ENCODE results near the gene NOBOX. TPM values are rescaled to one million over a fixed set of nuclear protein-coding genes. Genes with fewer than 3 reads are reported as not detected.

Gene NOBOX
- polyA plus RNA-seq, 1 donor (not counting 4 experiments of a cell fraction or from before 2014, with no cell fraction given): not detected

DNA sequence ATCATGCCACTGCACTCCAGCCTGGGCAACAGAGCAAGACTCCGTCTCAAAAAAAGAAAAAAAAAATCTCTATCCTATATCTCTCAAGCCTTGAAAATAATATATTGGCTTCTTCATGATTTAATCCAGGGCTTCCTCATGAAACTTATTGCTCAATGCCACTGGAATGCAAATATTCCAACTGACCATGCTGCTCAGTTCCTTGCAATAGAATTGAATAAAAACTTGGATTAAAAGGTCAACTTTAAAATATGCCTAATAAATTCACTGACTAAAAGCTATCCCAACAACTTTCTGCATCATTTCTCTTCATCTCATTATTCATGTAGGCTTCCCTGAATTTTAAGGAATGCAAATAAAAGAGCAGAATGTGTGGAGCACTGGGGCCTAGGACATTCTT is 42.1 kb upstream of the NOBOX start:
- Histone ChIP-seq H3K79me2 (ENCODE audit: control insufficient read depth, insufficient read depth, low read length) (no peaks in the 10 kb centered on the region), H3K4me3 (ENCODE audit: control insufficient read depth in 2 of 3, extremely low read depth in 1 of 3, insufficient read depth in 2 of 3, low read depth in 1 of 3, low read length in 3 of 3) (no peak overlapping the region), H4K20me1 (ENCODE audit: control insufficient read depth, extremely low read depth, insufficient read depth, low read length) (no peaks in the 10 kb centered on the region), H3K4me1 (ENCODE audit: control insufficient read depth, extremely low read depth, insufficient read depth, low read length) (no peaks in the 10 kb centered on the region), H3K9me3 (ENCODE audit: control insufficient read depth, low read depth, low read length) (no peaks in the 10 kb centered on the region), H3K9me1 (ENCODE audit: control insufficient read depth, extremely low read depth, insufficient read depth, low read length) (no peaks in the 10 kb centered on the region), H2AFZ (ENCODE audit: control insufficient read depth, low read length) (no peak overlapping the region), H3K27me3 (ENCODE audit: control insufficient read depth, extremely low read depth, insufficient read depth, low read length) (no peaks in the 10 kb centered on the region), H3K4me2 (ENCODE audit: control insufficient read depth, extremely low read depth, insufficient read depth, low read depth, low read length) (no peak overlapping the region), H3K27ac (ENCODE audit: control insufficient read depth, insufficient read depth, low read length) (no peak overlapping the region), H3K9ac (ENCODE audit: control insufficient read depth, extremely low read depth, insufficient read depth, low read length) (no peak overlapping the region), H3K36me3 (ENCODE audit: control insufficient read depth in 2 of 2, extremely low read depth in 1 of 2, insufficient read depth in 2 of 2, low read length in 2 of 2) (no peaks in the 10 kb centered on the region)
- dilution Hi-C loops (cut with MboI; ENCODE audit: extremely low pct_ligation_motif_present, low sequenced_read_pairs): no loop called here
- TF ChIP-seq, protein P1, sequence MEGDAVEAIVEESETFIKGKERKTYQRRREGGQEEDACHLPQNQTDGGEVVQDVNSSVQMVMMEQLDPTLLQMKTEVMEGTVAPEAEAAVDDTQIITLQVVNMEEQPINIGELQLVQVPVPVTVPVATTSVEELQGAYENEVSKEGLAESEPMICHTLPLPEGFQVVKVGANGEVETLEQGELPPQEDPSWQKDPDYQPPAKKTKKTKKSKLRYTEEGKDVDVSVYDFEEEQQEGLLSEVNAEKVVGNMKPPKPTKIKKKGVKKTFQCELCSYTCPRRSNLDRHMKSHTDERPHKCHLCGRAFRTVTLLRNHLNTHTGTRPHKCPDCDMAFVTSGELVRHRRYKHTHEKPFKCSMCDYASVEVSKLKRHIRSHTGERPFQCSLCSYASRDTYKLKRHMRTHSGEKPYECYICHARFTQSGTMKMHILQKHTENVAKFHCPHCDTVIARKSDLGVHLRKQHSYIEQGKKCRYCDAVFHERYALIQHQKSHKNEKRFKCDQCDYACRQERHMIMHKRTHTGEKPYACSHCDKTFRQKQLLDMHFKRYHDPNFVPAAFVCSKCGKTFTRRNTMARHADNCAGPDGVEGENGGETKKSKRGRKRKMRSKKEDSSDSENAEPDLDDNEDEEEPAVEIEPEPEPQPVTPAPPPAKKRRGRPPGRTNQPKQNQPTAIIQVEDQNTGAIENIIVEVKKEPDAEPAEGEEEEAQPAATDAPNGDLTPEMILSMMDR (optimal IDR thresholded peaks at IDR 0.05 in 1 of 3, IDR thresholded peaks at IDR 0.05 in 1 of 3, conservative IDR thresholded peaks at IDR 0.05 in 1 of 3; ENCODE audit: extremely low read depth in 1 of 3, insufficient read depth in 2 of 3, low read length in 3 of 3): no peak
- TF ChIP-seq EZH2 (IDR thresholded peaks at IDR 0.05; ENCODE audit: low read length): no peak
- FAIRE-seq (no peak), DNase-seq (ENCODE audit: low read depth, low spot score) (no peak)

DNA sequence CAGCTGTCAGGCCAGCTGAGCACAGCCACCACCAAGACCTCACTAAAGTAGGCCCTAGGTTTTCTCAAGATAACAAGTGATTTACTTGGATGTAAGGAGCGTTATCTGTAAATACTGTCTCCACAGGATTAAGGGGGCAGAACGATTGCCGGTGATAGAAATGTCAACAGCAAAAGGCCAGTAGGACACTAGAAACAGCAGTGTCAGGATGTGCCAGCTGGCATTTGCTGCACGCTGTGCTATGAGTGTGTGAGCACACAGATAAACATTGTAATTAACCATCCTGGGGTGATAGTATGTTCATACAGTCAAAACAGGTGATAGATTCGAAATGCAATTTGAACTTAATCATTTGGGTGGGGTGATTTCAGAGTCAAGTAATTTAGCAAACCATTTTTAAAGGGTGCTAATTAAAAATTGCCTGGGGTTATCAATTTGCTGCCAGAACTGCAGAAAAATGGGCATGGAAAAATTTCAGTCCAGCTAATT is 36.3 kb upstream of the NOBOX start:
- H3K4me3 ChIP-seq (ENCODE audit: control insufficient read depth in 2 of 3, extremely low read depth in 1 of 3, insufficient read depth in 2 of 3, low read depth in 1 of 3, low read length in 3 of 3): no peak overlapping the region
- no peak overlapping the region for H3K9ac ChIP-seq (ENCODE audit: control insufficient read depth, extremely low read depth, insufficient read depth, low read length)
- H3K4me1 ChIP-seq (ENCODE audit: control insufficient read depth, extremely low read depth, insufficient read depth, low read length): no peaks in the 10 kb centered on the region
- H3K9me1 ChIP-seq (ENCODE audit: control insufficient read depth, extremely low read depth, insufficient read depth, low read length): no peaks in the 10 kb centered on the region
- no peaks in the 10 kb centered on the region for H4K20me1 ChIP-seq (ENCODE audit: control insufficient read depth, extremely low read depth, insufficient read depth, low read length)
- dilution Hi-C loops (cut with MboI; ENCODE audit: extremely low pct_ligation_motif_present, low sequenced_read_pairs): no loop called here
- FAIRE-seq: no peak
- H3K27ac ChIP-seq (ENCODE audit: control insufficient read depth, insufficient read depth, low read length): no peak overlapping the region
- DNase-seq (ENCODE audit: low read depth, low spot score): no peak
- no peaks in the 10 kb centered on the region for H3K79me2 ChIP-seq (ENCODE audit: control insufficient read depth, insufficient read depth, low read length)
- no peaks in the 10 kb centered on the region for H3K36me3 ChIP-seq (ENCODE audit: control insufficient read depth in 2 of 2, extremely low read depth in 1 of 2, insufficient read depth in 2 of 2, low read length in 2 of 2)
- no peaks in the 10 kb centered on the region for H3K27me3 ChIP-seq (ENCODE audit: control insufficient read depth, extremely low read depth, insufficient read depth, low read length)
- H2AFZ ChIP-seq (ENCODE audit: control insufficient read depth, low read length): no peak overlapping the region
- TF ChIP-seq, protein P1 (optimal IDR thresholded peaks at IDR 0.05 in 1 of 3, IDR thresholded peaks at IDR 0.05 in 1 of 3, conservative IDR thresholded peaks at IDR 0.05 in 1 of 3; ENCODE audit: extremely low read depth in 1 of 3, insufficient read depth in 2 of 3, low read length in 3 of 3): no peak
- no peak for TF ChIP-seq EZH2 (IDR thresholded peaks at IDR 0.05; ENCODE audit: low read length)
- H3K4me2 ChIP-seq (ENCODE audit: control insufficient read depth, extremely low read depth, insufficient read depth, low read depth, low read length): no peak overlapping the region
- H3K9me3 ChIP-seq (ENCODE audit: control insufficient read depth, low read depth, low read length): no peaks in the 10 kb centered on the region
